Liver (tissue), 3 donors: ENCODE data around the gene KAT5.

Experiments
- CTCF ChIP-seq: fragments of 150-350 bp; IDR thresholded peaks from 2 replicates; pipeline ENCODE4 v1.5.1; 2017; ENCODE audit warnings: improper control_type of control experiment, low read depth, low read length; ENCODE audit not compliant: missing input control
- RAD21 ChIP-seq, 2 donors: IDR thresholded peaks; 2 replicates each; pipeline ENCODE4 v1.6.1; 2016; ENCODE audit warnings: antibody characterized with exemption in 2 of 2, mild to moderate bottlenecking in 2 of 2
- REST ChIP-seq: IDR thresholded peaks from 2 replicates; pipeline ENCODE4 v1.6.1; 2016; ENCODE audit warnings: antibody characterized with exemption, mild to moderate bottlenecking
- SP1 ChIP-seq: IDR thresholded peaks from 2 replicates; pipeline ENCODE4 v1.6.1; 2018; ENCODE audit warnings: antibody characterized with exemption, mild to moderate bottlenecking
- TAF1 ChIP-seq: conservative IDR thresholded peaks from 2 replicates; pipeline ENCODE4 v1.6.1; 2016; ENCODE audit warnings: antibody characterized with exemption, mild to moderate bottlenecking
- TF ChIP-seq, protein P1 (sequence below): IDR thresholded peaks from 2 replicates; pipeline ENCODE4 v1.6.1; 2016; ENCODE audit warnings: antibody characterized with exemption
- donor health status: healthy.
- donor health status: healthy.

GRCh38 chr11:65767406-65767805 is 55.4 kb downstream of the KAT5 start:
- no peak for TF ChIP-seq SP1
- TF ChIP-seq RAD21 (IDR thresholded peaks at IDR 0.05) = no peak
- no peak for TF ChIP-seq CTCF
- TF ChIP-seq TAF1 = no peak
- TF ChIP-seq, protein P1, sequence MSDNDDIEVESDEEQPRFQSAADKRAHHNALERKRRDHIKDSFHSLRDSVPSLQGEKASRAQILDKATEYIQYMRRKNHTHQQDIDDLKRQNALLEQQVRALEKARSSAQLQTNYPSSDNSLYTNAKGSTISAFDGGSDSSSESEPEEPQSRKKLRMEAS = no peak
- TF ChIP-seq REST = no peak
